Panc1 (cell line): ENCODE measurements around the gene FAM83B. TPM values are rescaled to one million over a fixed set of nuclear protein-coding genes. Genes with fewer than 3 reads are reported as not detected.

ENCODE experiments used
- ATAC-seq: fragments of 200-7000 bp; cut with Tn5 transposase; 2 replicates; pipeline ENCODE4 v1.9.1; 2020; ENCODE audit warnings: mild to moderate bottlenecking, moderate library complexity
- BruUV-seq: library from RNA; stranded (reverse); fragments of 400-500 nt; replicated peaks from 2 replicates; lab custom pipeline; 2021; lab: Mats Ljungman, UMichigan
- CTCF ChIA-PET: fragments of 300-600 bp; sonication (Branson Sonifier 250); formaldehyde crosslinking; loops from one replicate; lab custom pipeline; 2022; ENCODE audit warnings: antibody characterized with exemption; lab: Charles Lee
- POLR2A ChIA-PET: fragments of 300-600 bp; sonication (Branson Sonifier 250); formaldehyde crosslinking; loops from one replicate; lab custom pipeline; 2022; ENCODE audit warnings: antibody characterized with exemption; lab: Charles Lee
- DNase-seq: peaks from one replicate; pipeline ENCODE4 v3.0.0-alpha.2; 2010; ENCODE audit warnings: low read depth, low spot score
- H3K27ac ChIP-seq: 2 replicates; pipeline ENCODE4 v1.5.1; 2011; ENCODE audit warnings: mild to moderate bottlenecking, low read length, inconsistent platforms
- H3K27me3 ChIP-seq: fragments of 200-500 bp; sonication (Bioruptor generic); 2 replicates; pipeline ENCODE4 v1.6.0; 2014; ENCODE audit warnings: low read length, inconsistent platforms; ENCODE audit not compliant: control insufficient read depth, insufficient read depth
- H3K36me3 ChIP-seq: fragments of 200-500 bp; sonication (Bioruptor generic); 2 replicates; pipeline ENCODE4 v1.5.1; 2014; ENCODE audit warnings: inconsistent platforms, mild to moderate bottlenecking, low read length, moderate library complexity; ENCODE audit not compliant: control insufficient read depth, insufficient read depth
- H3K4me1 ChIP-seq: 2 replicates; pipeline ENCODE4 v1.5.1; 2011; ENCODE audit warnings: inconsistent platforms, mild to moderate bottlenecking, low read length, moderate library complexity; ENCODE audit not compliant: control insufficient read depth, insufficient read depth
- H3K4me3 ChIP-seq, 2 experiments: 2 replicates each; pipeline ENCODE4 v1.5.1; 2011 to 2012; ENCODE audit warnings: low read depth in 2 of 2, low read length in 2 of 2, mild to moderate bottlenecking in 2 of 2, inconsistent platforms in 1 of 2, moderate library complexity in 1 of 2
- H3K9me3 ChIP-seq: fragments of 200-500 bp; sonication (Bioruptor generic); 2 replicates; pipeline ENCODE4 v1.5.1; 2014; ENCODE audit warnings: low read depth, mild to moderate bottlenecking, inconsistent platforms, low read length, moderate library complexity; ENCODE audit not compliant: control insufficient read depth, insufficient read depth
- POLR2AphosphoS5 ChIP-seq: IDR thresholded peaks from 2 replicates; pipeline ENCODE4 v1.6.1; 2012; ENCODE audit warnings: mild to moderate bottlenecking, low read depth, low read length, moderate library complexity
- SIN3A ChIP-seq: IDR thresholded peaks from 2 replicates; pipeline ENCODE4 v1.6.1; 2012; ENCODE audit warnings: low read depth, mild to moderate bottlenecking, low read length, moderate library complexity, borderline replicate concordance; ENCODE audit not compliant: insufficient read depth
- TCF7L2 ChIP-seq: IDR thresholded peaks from 2 replicates; pipeline ENCODE4 v1.6.1; 2011; ENCODE audit warnings: mild to moderate bottlenecking, low read depth, low read length, inconsistent platforms
- in situ Hi-C: cut with HindIII; loops from 2 replicates; pipeline ENCODE4 v1.10.0; 2016; ENCODE audit warnings: low sequenced_read_pairs, low pct_unique_long_range_greater_than_20kb
- intact Hi-C: fragments of 100-400 bp; cut with micrococcal nuclease; formaldehyde crosslinking; loops from one replicate; pipeline ENCODE4 v1.10.0; 2022; ENCODE audit not compliant: unreplicated experiment
- total RNA-seq: library from RNA; stranded (reverse); gene quantifications from one replicate; pipeline ENCODE4 v1.2.1, GENCODE V29; 2021; ENCODE audit not compliant: unreplicated experiment
- TF ChIP-seq, protein P1 (sequence below), 2 experiments: IDR thresholded peaks; 2 replicates each; pipeline ENCODE4 v1.6.1; 2011 to 2012; ENCODE audit warnings: low read depth in 2 of 2, control low read depth in 1 of 2, low read length in 1 of 2, mild to moderate bottlenecking in 1 of 2, moderate library complexity in 1 of 2; ENCODE audit not compliant: insufficient read depth in 1 of 2
- TF ChIP-seq, protein P2 (sequence below): fragments of 450-650 bp; IDR thresholded peaks from 2 replicates; pipeline ENCODE4 v1.5.1; 2017; ENCODE audit warnings: mild to moderate bottlenecking

Gene FAM83B
- total RNA-seq, 1 experiment from 2014 or later = not detected

- intact Hi-C loops = no loop called here
- Histone ChIP-seq H3K4me1 (no peaks in the 10 kb centered on the region), H3K4me3 (no peak overlapping the region), H3K9me3 (no peaks in the 10 kb centered on the region), H3K36me3 (no peaks in the 10 kb centered on the region), H3K27me3 (no peaks in the 10 kb centered on the region), H3K27ac (no peak overlapping the region)
- POLR2A ChIA-PET = interaction anchor here (0.6 kb wide), 1 partner anchor 331 kb away, joined by 3 read pairs; no protein-coding TSS in a partner anchor
- TF ChIP-seq POLR2AphosphoS5 = no peak
- no peak for TF ChIP-seq TCF7L2
- TF ChIP-seq SIN3A = no peak
- TF ChIP-seq, protein P1, sequence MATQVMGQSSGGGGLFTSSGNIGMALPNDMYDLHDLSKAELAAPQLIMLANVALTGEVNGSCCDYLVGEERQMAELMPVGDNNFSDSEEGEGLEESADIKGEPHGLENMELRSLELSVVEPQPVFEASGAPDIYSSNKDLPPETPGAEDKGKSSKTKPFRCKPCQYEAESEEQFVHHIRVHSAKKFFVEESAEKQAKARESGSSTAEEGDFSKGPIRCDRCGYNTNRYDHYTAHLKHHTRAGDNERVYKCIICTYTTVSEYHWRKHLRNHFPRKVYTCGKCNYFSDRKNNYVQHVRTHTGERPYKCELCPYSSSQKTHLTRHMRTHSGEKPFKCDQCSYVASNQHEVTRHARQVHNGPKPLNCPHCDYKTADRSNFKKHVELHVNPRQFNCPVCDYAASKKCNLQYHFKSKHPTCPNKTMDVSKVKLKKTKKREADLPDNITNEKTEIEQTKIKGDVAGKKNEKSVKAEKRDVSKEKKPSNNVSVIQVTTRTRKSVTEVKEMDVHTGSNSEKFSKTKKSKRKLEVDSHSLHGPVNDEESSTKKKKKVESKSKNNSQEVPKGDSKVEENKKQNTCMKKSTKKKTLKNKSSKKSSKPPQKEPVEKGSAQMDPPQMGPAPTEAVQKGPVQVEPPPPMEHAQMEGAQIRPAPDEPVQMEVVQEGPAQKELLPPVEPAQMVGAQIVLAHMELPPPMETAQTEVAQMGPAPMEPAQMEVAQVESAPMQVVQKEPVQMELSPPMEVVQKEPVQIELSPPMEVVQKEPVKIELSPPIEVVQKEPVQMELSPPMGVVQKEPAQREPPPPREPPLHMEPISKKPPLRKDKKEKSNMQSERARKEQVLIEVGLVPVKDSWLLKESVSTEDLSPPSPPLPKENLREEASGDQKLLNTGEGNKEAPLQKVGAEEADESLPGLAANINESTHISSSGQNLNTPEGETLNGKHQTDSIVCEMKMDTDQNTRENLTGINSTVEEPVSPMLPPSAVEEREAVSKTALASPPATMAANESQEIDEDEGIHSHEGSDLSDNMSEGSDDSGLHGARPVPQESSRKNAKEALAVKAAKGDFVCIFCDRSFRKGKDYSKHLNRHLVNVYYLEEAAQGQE (IDR thresholded peaks at IDR 0.05; ENCODE audit: insufficient read depth in 1 of 2, low read depth in 2 of 2, low read length in 1 of 2) = no peak
- TF ChIP-seq, protein P2, sequence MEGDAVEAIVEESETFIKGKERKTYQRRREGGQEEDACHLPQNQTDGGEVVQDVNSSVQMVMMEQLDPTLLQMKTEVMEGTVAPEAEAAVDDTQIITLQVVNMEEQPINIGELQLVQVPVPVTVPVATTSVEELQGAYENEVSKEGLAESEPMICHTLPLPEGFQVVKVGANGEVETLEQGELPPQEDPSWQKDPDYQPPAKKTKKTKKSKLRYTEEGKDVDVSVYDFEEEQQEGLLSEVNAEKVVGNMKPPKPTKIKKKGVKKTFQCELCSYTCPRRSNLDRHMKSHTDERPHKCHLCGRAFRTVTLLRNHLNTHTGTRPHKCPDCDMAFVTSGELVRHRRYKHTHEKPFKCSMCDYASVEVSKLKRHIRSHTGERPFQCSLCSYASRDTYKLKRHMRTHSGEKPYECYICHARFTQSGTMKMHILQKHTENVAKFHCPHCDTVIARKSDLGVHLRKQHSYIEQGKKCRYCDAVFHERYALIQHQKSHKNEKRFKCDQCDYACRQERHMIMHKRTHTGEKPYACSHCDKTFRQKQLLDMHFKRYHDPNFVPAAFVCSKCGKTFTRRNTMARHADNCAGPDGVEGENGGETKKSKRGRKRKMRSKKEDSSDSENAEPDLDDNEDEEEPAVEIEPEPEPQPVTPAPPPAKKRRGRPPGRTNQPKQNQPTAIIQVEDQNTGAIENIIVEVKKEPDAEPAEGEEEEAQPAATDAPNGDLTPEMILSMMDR = no peak
- no TSS peak for BruUV-seq
- CTCF ChIA-PET = no interaction called here
- DNase-seq (no peak), ATAC-seq (no peak)
- in situ Hi-C loops = no loop called here
Observed at GRCh38 chr6:54910431-54910884, 63.9 kb downstream of the FAM83B start.

- no peaks in the 10 kb centered on the region for H3K9me3 ChIP-seq
- no peaks in the 10 kb centered on the region for H3K27me3 ChIP-seq
- CTCF ChIA-PET = no interaction called here
- ATAC-seq = no peak
- no peaks in the 10 kb centered on the region for H3K36me3 ChIP-seq
- TF ChIP-seq TCF7L2 = no peak
- TF ChIP-seq, protein P1 (IDR thresholded peaks at IDR 0.05; ENCODE audit: insufficient read depth in 1 of 2, low read depth in 2 of 2, low read length in 1 of 2) = no peak
- TF ChIP-seq SIN3A = no peak
- TF ChIP-seq POLR2AphosphoS5 = no peak
- TF ChIP-seq, protein P2 = no peak
- no TSS peak for BruUV-seq
- H3K27ac ChIP-seq = no peak overlapping the region
- intact Hi-C loops = no loop called here
- in situ Hi-C loops = no loop called here
- H3K4me3 ChIP-seq = no peak overlapping the region
- H3K4me1 ChIP-seq = no peaks in the 10 kb centered on the region
- DNase-seq = no peak
- POLR2A ChIA-PET = interaction anchor here (0.6 kb wide), 1 partner anchor 332 kb away, joined by 3 read pairs; no protein-coding TSS in a partner anchor
Observed at GRCh38 chr6:54910921-54911320, 64.3 kb downstream of the FAM83B start.
